ENCODE results near the gene DACH1.

GRCh38 chr13:71645467-71645866 is 221.5 kb downstream of the DACH1 start:
- TF ChIP-seq, protein P1, sequence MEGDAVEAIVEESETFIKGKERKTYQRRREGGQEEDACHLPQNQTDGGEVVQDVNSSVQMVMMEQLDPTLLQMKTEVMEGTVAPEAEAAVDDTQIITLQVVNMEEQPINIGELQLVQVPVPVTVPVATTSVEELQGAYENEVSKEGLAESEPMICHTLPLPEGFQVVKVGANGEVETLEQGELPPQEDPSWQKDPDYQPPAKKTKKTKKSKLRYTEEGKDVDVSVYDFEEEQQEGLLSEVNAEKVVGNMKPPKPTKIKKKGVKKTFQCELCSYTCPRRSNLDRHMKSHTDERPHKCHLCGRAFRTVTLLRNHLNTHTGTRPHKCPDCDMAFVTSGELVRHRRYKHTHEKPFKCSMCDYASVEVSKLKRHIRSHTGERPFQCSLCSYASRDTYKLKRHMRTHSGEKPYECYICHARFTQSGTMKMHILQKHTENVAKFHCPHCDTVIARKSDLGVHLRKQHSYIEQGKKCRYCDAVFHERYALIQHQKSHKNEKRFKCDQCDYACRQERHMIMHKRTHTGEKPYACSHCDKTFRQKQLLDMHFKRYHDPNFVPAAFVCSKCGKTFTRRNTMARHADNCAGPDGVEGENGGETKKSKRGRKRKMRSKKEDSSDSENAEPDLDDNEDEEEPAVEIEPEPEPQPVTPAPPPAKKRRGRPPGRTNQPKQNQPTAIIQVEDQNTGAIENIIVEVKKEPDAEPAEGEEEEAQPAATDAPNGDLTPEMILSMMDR (conservative IDR thresholded peaks at IDR 0.05; ENCODE audit: low read length) = no peak
- no peak for TF ChIP-seq EZH2phosphoT487 (IDR thresholded peaks at IDR 0.05; ENCODE audit: borderline replicate concordance, low read depth, low read length)

Data from OCI-LY7 (cell line).